ENCODE data around the gene MTUS2.

MTUS2 gene

DNA sequence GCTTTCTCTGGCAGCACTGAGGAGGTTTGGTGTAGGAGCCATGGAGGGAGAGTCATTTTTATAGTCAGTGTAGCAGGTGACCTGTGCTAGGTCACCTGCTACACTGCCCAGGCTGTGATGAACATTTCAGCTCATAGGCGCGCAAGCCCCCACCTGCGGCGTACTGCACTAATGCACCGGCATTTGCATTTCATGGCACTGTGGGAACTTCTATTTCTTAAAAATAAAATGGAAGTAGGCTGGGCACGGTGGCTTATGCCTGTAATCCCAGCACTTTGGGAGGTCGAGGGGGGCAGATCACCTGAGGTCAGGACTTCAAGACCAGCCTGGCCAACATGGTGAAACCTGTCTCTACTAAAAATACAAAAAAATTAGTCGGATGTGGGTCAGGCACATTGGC is 674.4 kb downstream of the MTUS2 start:
- ChIA-PET CTCF (no interaction called here), POLR2A (no interaction called here)
- DNase-seq (ENCODE audit: extremely low spot score): no peak
- TF ChIP-seq BHLHE40 (IDR thresholded peaks at IDR 0.05; ENCODE audit: borderline replicate concordance) (no peak), SUZ12 (IDR thresholded peaks at IDR 0.05) (no peak), ARNT (IDR thresholded peaks at IDR 0.05) (no peak), ZNF384 (IDR thresholded peaks at IDR 0.05) (no peak), LEF1 (IDR thresholded peaks at IDR 0.05; ENCODE audit: borderline replicate concordance) (no peak), SP1 (IDR thresholded peaks at IDR 0.05) (no peak), CTBP1 (IDR thresholded peaks at IDR 0.05; ENCODE audit: borderline replicate concordance) (no peak), ELF4 (IDR thresholded peaks at IDR 0.05) (no peak), L3MBTL2 (conservative IDR thresholded peaks at IDR 0.05) (no peak), FOXM1 (IDR thresholded peaks at IDR 0.05; ENCODE audit: borderline replicate concordance) (no peak), FOXA1 (IDR thresholded peaks at IDR 0.05) (no peak), FOXK2 (IDR thresholded peaks at IDR 0.05) (no peak), NFRKB (IDR thresholded peaks at IDR 0.05) (no peak), HDGF (IDR thresholded peaks at IDR 0.05; ENCODE audit: borderline replicate concordance) (no peak), TARDBP (IDR thresholded peaks at IDR 0.05) (no peak)
- TF ChIP-seq, protein P1, sequence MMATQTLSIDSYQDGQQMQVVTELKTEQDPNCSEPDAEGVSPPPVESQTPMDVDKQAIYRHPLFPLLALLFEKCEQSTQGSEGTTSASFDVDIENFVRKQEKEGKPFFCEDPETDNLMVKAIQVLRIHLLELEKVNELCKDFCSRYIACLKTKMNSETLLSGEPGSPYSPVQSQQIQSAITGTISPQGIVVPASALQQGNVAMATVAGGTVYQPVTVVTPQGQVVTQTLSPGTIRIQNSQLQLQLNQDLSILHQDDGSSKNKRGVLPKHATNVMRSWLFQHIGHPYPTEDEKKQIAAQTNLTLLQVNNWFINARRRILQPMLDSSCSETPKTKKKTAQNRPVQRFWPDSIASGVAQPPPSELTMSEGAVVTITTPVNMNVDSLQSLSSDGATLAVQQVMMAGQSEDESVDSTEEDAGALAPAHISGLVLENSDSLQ (IDR thresholded peaks at IDR 0.05): no peak

DNA sequence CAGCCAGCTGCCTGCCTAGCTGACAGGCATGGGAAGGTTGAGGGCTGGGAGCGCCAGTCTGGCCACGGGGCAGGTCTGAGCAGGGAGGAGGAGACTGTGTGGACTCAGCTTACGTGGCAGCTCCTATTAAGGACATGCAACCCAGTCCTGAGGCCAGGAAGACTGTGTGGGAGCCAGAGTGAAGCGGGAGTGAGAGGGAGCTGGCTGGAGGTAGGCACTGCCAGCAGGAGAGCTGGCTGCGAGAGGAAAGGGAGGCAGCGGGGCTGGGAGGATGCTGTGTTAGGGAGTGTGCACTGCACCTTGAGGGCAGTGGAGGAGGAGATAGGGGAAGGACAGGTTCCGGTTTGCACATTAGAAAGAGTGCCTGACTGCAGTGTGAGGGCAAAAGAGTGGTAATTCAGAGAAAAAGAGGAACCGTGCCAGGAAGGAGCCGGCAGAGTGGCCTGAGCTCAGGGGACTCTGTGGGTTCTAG is 676.1 kb downstream of the MTUS2 start:
- DNase-seq (ENCODE audit: extremely low spot score): no peak
- POLR2A ChIA-PET: no interaction called here
- CTCF ChIA-PET: interaction anchor here (0.6 to 3.3 kb wide), 2 partner anchors 12 to 24 kb away, joined by 3 to 12 read pairs; no protein-coding TSS in a partner anchor
- TF ChIP-seq LEF1 (IDR thresholded peaks at IDR 0.05; ENCODE audit: borderline replicate concordance) (no peak), HDGF (IDR thresholded peaks at IDR 0.05; ENCODE audit: borderline replicate concordance) (no peak), ELF4 (IDR thresholded peaks at IDR 0.05) (no peak), FOXM1 (IDR thresholded peaks at IDR 0.05; ENCODE audit: borderline replicate concordance) (no peak), L3MBTL2 (conservative IDR thresholded peaks at IDR 0.05) (no peak), ARNT (IDR thresholded peaks at IDR 0.05) (no peak), ZNF384 (IDR thresholded peaks at IDR 0.05) (no peak), SUZ12 (IDR thresholded peaks at IDR 0.05) (no peak), CTBP1 (IDR thresholded peaks at IDR 0.05; ENCODE audit: borderline replicate concordance) (no peak), FOXK2 (IDR thresholded peaks at IDR 0.05) (no peak), BHLHE40 (IDR thresholded peaks at IDR 0.05; ENCODE audit: borderline replicate concordance) (no peak)
- TF ChIP-seq, protein P1 (IDR thresholded peaks at IDR 0.05): no peak

DNA sequence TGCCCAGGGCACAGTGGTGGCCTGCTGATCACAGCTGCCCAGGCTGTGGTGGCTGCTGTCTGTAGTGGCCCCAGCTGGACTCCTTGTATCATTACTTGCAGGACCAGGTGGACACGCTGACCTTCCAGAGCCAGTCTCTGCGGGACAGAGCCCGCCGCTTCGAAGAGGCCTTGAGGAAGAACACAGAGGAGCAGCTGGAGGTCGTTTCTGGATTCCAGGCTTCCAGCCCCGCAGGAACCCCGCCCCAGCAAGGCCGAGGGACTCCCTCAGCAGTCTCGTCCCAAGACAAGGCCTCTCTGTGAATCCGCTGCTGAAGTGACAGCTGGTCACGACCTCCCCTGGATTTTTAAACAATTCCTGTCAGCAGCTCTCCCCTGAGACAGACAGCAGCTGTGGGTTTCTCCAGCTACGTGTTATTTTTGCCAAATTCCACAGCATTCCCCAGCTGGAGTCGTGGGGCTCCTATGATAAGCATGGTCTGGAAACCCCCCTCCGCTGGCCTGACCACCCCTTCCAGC is 677.1 kb downstream of the MTUS2 start:
- POLR2A ChIA-PET: no interaction called here
- no peak for DNase-seq (ENCODE audit: extremely low spot score)
- CTCF ChIA-PET: interaction anchor here (3.3 kb wide), 1 partner anchor 11 kb away, joined by 12 read pairs; no protein-coding TSS in a partner anchor
- TF ChIP-seq CTBP1 (IDR thresholded peaks at IDR 0.05; ENCODE audit: borderline replicate concordance): no peak
- no peak for TF ChIP-seq ZNF384 (IDR thresholded peaks at IDR 0.05)
- no peak for TF ChIP-seq FOXA1 (IDR thresholded peaks at IDR 0.05)
- TF ChIP-seq BHLHE40 (IDR thresholded peaks at IDR 0.05; ENCODE audit: borderline replicate concordance): no peak
- TF ChIP-seq TARDBP (IDR thresholded peaks at IDR 0.05): no peak
- no peak for TF ChIP-seq ELF4 (IDR thresholded peaks at IDR 0.05)
- no peak for TF ChIP-seq LEF1 (IDR thresholded peaks at IDR 0.05; ENCODE audit: borderline replicate concordance)
- no peak for TF ChIP-seq FOXM1 (IDR thresholded peaks at IDR 0.05; ENCODE audit: borderline replicate concordance)
- TF ChIP-seq, protein P1 (IDR thresholded peaks at IDR 0.05): no peak
- no peak for TF ChIP-seq ARNT (IDR thresholded peaks at IDR 0.05)
- no peak for TF ChIP-seq FOXK2 (IDR thresholded peaks at IDR 0.05)

DNA sequence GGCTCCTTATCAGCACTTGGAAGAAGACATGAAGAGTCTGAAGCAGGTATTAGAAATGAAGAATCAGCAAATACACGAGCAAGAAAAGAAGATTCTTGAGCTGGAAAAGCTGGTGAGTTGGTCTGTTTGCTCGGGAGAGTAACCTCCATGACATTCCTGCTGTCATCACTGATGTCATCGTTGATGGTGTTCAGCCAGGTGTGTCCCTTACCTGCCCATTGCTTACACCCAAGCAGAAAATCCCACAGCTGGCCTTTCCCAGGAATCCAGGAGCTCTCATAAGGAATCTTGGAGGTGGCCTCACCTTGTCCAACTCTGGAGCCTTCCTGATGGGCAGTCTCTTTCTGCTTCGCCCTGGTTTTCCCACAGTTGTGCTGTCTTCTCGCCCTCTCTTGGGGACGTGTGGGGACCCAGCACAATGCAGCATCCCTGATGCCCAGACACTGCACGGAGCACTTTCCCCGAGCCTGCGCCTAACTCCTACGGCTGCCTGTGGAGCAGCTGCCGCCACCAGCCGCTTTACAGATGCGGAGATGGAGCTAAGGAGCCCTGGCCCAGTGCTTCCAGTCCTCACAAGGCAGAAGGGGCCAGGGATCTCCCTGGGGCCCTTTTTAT is 678.4 kb downstream of the MTUS2 start:
- POLR2A ChIA-PET: no interaction called here
- CTCF ChIA-PET: interaction anchor here (3.3 kb wide), 1 partner anchor 10 kb away, joined by 12 read pairs; no protein-coding TSS in a partner anchor

DNA sequence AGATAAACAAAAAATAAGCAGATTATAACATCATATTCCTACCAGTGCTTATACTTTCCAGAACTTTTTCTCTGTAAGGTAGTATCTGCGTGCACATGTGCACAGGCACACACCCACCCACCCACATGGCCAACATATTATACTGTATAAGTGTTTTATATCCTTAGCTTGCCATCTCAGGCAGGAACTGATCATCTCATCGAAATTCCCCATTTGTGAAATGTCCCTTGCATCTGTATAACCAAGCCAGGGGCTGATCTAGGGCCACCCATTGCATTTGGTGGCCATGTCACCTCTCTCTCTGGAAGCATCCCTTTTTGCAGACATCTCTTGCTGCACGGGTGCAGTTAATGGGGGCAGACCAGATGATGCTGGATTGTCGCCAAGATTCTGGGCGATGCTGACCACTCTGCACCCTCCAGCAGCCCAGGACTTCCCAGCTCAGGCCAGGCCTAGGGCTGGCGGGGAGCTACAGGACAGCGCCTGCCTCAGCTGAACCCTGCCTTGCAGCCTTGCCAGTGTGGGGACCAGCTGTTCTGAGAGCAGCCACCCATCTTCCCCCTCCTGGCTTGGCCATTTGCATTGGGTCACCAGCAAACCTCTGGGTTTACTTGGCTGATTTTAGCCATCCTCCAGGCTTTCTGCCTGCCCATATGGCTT is 679.5 kb downstream of the MTUS2 start:
- CTCF ChIA-PET: interaction anchor here (3.3 kb wide), 1 partner anchor 9 kb away, joined by 12 read pairs; no protein-coding TSS in a partner anchor
- no peak for DNase-seq (ENCODE audit: extremely low spot score)
- no peak for TF ChIP-seq HDGF (IDR thresholded peaks at IDR 0.05; ENCODE audit: borderline replicate concordance)
- TF ChIP-seq ZNF384 (IDR thresholded peaks at IDR 0.05): no peak
- TF ChIP-seq LEF1 (IDR thresholded peaks at IDR 0.05; ENCODE audit: borderline replicate concordance): no peak
- no peak for TF ChIP-seq L3MBTL2 (conservative IDR thresholded peaks at IDR 0.05)
- TF ChIP-seq FOXA1 (IDR thresholded peaks at IDR 0.05): no peak
- POLR2A ChIA-PET: no interaction called here

More for the DNA sequence above, 678.4 kb downstream of the MTUS2 start:
- TF ChIP-seq HDGF (IDR thresholded peaks at IDR 0.05; ENCODE audit: borderline replicate concordance) (no peak), BHLHE40 (IDR thresholded peaks at IDR 0.05; ENCODE audit: borderline replicate concordance) (no peak), FOXM1 (IDR thresholded peaks at IDR 0.05; ENCODE audit: borderline replicate concordance) (no peak), ARNT (IDR thresholded peaks at IDR 0.05) (no peak), SP1 (IDR thresholded peaks at IDR 0.05) (no peak)
- no peak for DNase-seq (ENCODE audit: extremely low spot score)

DNA sequence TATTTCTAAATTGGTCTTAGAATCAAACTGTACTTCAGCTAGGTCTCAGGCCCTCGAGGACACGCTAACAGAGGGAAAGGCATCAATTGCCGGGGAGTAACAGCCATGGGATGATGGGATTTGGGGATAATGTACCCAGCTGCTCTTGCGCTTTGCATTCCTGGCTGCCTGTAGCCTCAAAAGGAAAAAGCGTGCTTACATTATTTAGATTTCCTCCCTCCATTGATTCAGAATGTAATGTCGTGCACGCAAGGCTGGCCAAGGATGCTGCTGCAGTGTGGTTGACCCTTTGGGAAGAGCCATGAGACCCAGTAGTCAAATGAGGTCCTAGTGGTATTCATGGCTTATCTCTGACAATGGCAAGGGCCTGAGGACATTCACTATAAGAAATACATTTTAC is 680.2 kb downstream of the MTUS2 start:
- no peak for TF ChIP-seq CTBP1 (IDR thresholded peaks at IDR 0.05; ENCODE audit: borderline replicate concordance)
- TF ChIP-seq NFRKB (IDR thresholded peaks at IDR 0.05): no peak
- no peak for TF ChIP-seq SUZ12 (IDR thresholded peaks at IDR 0.05)
- TF ChIP-seq, protein P1 (IDR thresholded peaks at IDR 0.05): no peak
- TF ChIP-seq ZNF384 (IDR thresholded peaks at IDR 0.05): no peak
- TF ChIP-seq ELF4 (IDR thresholded peaks at IDR 0.05): no peak
- TF ChIP-seq TARDBP (IDR thresholded peaks at IDR 0.05): no peak
- no peak for TF ChIP-seq FOXA1 (IDR thresholded peaks at IDR 0.05)
- TF ChIP-seq HDGF (IDR thresholded peaks at IDR 0.05; ENCODE audit: borderline replicate concordance): no peak
- POLR2A ChIA-PET: no interaction called here
- CTCF ChIA-PET: interaction anchor here (0.5 kb wide), 1 partner anchor 188 kb away, joined by 3 read pairs; no protein-coding TSS in a partner anchor

More for the DNA sequence above, 680.2 kb downstream of the MTUS2 start:
- no peak for DNase-seq (ENCODE audit: extremely low spot score)

All from HEK293T (cell line).